CD14-positive monocyte (primary cell): ENCODE data around the gene S100A5. TPM values are rescaled to one million over a fixed set of nuclear protein-coding genes. Genes with fewer than 3 reads are reported as not detected.

ENCODE experiments used
- DNase-seq, 3 donors: peaks; one replicate each; pipeline ENCODE4 v3.0.0-alpha.2; 2011 to 2022
- H2AFZ ChIP-seq: 2 replicates; pipeline ENCODE4 v1.6.0; 2012; ENCODE audit warnings: mild to moderate bottlenecking, low read depth, low read length, inconsistent platforms; ENCODE audit not compliant: insufficient read depth, poor library complexity, severe bottlenecking
- H3K27ac ChIP-seq, 2 donors: 1 replicate in 1 of 2; 2 replicates in 1 of 2; pipeline ENCODE4 v1.5.1; 2012 to 2013; ENCODE audit warnings: low read length in 2 of 2, control low read depth in 1 of 2, inconsistent platforms in 1 of 2, low read depth in 1 of 2, mild to moderate bottlenecking in 1 of 2
- H3K27me3 ChIP-seq, 2 donors: one replicate each; pipeline versions ENCODE4 v1.6.0 to v1.6.1; 2011 to 2013; ENCODE audit warnings: low read length in 2 of 2; ENCODE audit not compliant: control insufficient read depth in 2 of 2, insufficient read depth in 2 of 2
- H3K36me3 ChIP-seq, 2 donors: replicated peaks in 1 of 2; 1 replicate in 1 of 2; 2 replicates in 1 of 2; pipeline versions ENCODE4 v1.5.1 to v1.6.1; 2012 to 2013; ENCODE audit warnings: low read length in 2 of 2, control low read depth in 1 of 2, inconsistent platforms in 1 of 2, mild to moderate bottlenecking in 1 of 2; ENCODE audit not compliant: insufficient read depth in 2 of 2, control insufficient read depth in 1 of 2
- H3K4me1 ChIP-seq, 2 donors: 1 replicate in 1 of 2; 2 replicates in 1 of 2; pipeline versions ENCODE4 v1.5.1 to v1.6.1; 2012 to 2013; ENCODE audit warnings: low read length in 2 of 2, control low read depth in 1 of 2, inconsistent platforms in 1 of 2, mild to moderate bottlenecking in 1 of 2, moderate library complexity in 1 of 2; ENCODE audit not compliant: insufficient read depth in 2 of 2, control insufficient read depth in 1 of 2
- H3K4me2 ChIP-seq: replicated peaks from 2 replicates; pipeline ENCODE3; 2012; ENCODE audit warnings: low read length, moderate library complexity, mild to moderate bottlenecking; ENCODE audit not compliant: poor library complexity, severe bottlenecking; ENCODE audit errors: extremely low read depth
- H3K4me3 ChIP-seq, 3 experiments: fragments of 200-600 bp in 1 of 3; sonication (generic) in 1 of 3; replicated peaks in 1 of 3; 1 replicate in 2 of 3; 2 replicates in 1 of 3; pipeline ENCODE4 v1.5.1; 2011 to 2013; ENCODE audit warnings: low read length in 3 of 3, mild to moderate bottlenecking in 3 of 3, control low read depth in 2 of 3, low read depth in 2 of 3, inconsistent platforms in 1 of 3, moderate library complexity in 1 of 3
- H3K79me2 ChIP-seq: 2 replicates; pipeline ENCODE4 v1.6.0; 2012; ENCODE audit warnings: mild to moderate bottlenecking, control low read depth, inconsistent platforms, low read length, moderate library complexity; ENCODE audit not compliant: insufficient read depth
- H3K9ac ChIP-seq: 2 replicates; pipeline ENCODE4 v1.6.0; 2017; ENCODE audit warnings: low read length, mild to moderate bottlenecking; ENCODE audit not compliant: insufficient read depth, poor library complexity, severe bottlenecking
- H3K9me3 ChIP-seq, 2 donors: replicated peaks in 1 of 2; 1 replicate in 1 of 2; 2 replicates in 1 of 2; pipeline versions ENCODE4 v1.5.1 to v1.6.1; 2012 to 2013; ENCODE audit warnings: low read length in 2 of 2, control low read depth in 1 of 2; ENCODE audit not compliant: control insufficient read depth in 1 of 2, insufficient read depth in 1 of 2
- H4K20me1 ChIP-seq: 2 replicates; pipeline ENCODE4 v1.6.0; 2012; ENCODE audit warnings: mild to moderate bottlenecking, low read length, control low read depth, moderate library complexity; ENCODE audit not compliant: insufficient read depth
- H3K27ac Mint-ChIP-seq, 7 donors: one replicate each; pipeline ENCODE4 v1.8.0; 2020; ENCODE audit warnings: mild to moderate bottlenecking in 7 of 7, mixed read lengths in 7 of 7, moderate library complexity in 6 of 7, inconsistent platforms in 2 of 7
- H3K27me3 Mint-ChIP-seq, 3 donors: one replicate each; pipeline ENCODE4 v1.8.0; 2021 to 2022; ENCODE audit warnings: low read depth in 3 of 3, mild to moderate bottlenecking in 3 of 3, mixed read lengths in 3 of 3, moderate library complexity in 3 of 3, inconsistent platforms in 1 of 3
- H3K36me3 Mint-ChIP-seq, 2 donors: one replicate each; pipeline ENCODE4 v1.8.0; 2020; ENCODE audit warnings: mixed read lengths in 2 of 2, inconsistent platforms in 1 of 2, mild to moderate bottlenecking in 1 of 2
- H3K4me1 Mint-ChIP-seq: one replicate; pipeline ENCODE4 v1.8.0; 2020; ENCODE audit warnings: mild to moderate bottlenecking, mixed read lengths
- H3K4me3 Mint-ChIP-seq, 2 donors: one replicate each; pipeline ENCODE4 v1.8.0; 2020; ENCODE audit warnings: mild to moderate bottlenecking in 2 of 2, mixed read lengths in 2 of 2, moderate library complexity in 1 of 2
- H3K9me3 Mint-ChIP-seq, 7 donors: one replicate each; pipeline ENCODE4 v1.8.0; 2020 to 2022; ENCODE audit warnings: mixed read lengths in 7 of 7, mild to moderate bottlenecking in 6 of 7, moderate library complexity in 6 of 7, inconsistent platforms in 2 of 7
- CTCF ChIP-seq: fragments of 200-600 bp; IDR thresholded peaks from one replicate; pipeline ENCODE4 v1.8.0; 2022; ENCODE audit warnings: antibody characterized with exemption, mild to moderate bottlenecking
- WGBS: methylation state at CpG from one replicate; pipeline ENCODE4 v1.1.5; 2013; ENCODE audit warnings: missing lambda C conversion rate; ENCODE audit not compliant: insufficient coverage; 5-methylcytosine and 5-hydroxymethylcytosine counted together
- intact Hi-C, 2 donors: fragments of 100-400 bp; cut with micrococcal nuclease; formaldehyde crosslinking; loops; one replicate each; pipeline versions ENCODE4 v1.15.0 to v1.15.1; 2023
- polyA plus RNA-seq, 3 donors: library from polyadenylated mRNA; depleted of rRNA in 1 of 3; unstranded in 2 of 3; stranded (reverse) in 1 of 3; fragments of 300-500 nt in 2 of 3; fragments of >200 nt in 1 of 3; fragmentation: Illumina TruSeq in 2 of 3; gene quantifications; 1 replicate in 2 of 3; 2 replicates in 1 of 3; pipeline ENCODE4 v1.2.3, GENCODE V29; 2012 to 2021

The S100A5 gene
- polyA plus RNA-seq, 3 donors, result 1.4 to 2.1 TPM; not detected in 1

GRCh38 chr1:153536012-153536670 is 4.6 kb downstream of the S100A5 start:
- Histone ChIP-seq H3K9me3 (no peaks in the 10 kb centered on the region), H3K27me3 (no peaks in the 10 kb centered on the region), H3K27ac (peak overlapping the region; percentile 96 to 98), H4K20me1 (peaks cover 30% of the 10 kb centered on the region), H3K4me3 (peak overlapping the region; percentile 70 to 91 (median 84)), H3K4me2 (peak overlapping the region; percentile 98), H3K36me3 (peaks cover 6% of the 10 kb centered on the region in 2 donors), H3K4me1 (peaks cover 71 to 84% of the 10 kb centered on the region in 2 donors), H3K9ac (peak overlapping the region; percentile 93), H2AFZ (peak overlapping the region; percentile 40), H3K79me2 (peaks cover 47% of the 10 kb centered on the region)
- Mint-ChIP-seq H3K4me3 (peak overlapping the region; percentile 93), H3K4me1 (peaks cover 82% of the 10 kb centered on the region), H3K9me3 (peaks cover 0 to 1% (median 0%) of the 10 kb centered on the region in 7 donors), H3K27ac (peak overlapping the region; percentile 95 to 99 (median 97)), H3K27me3 (peaks cover 0 to 3% (median 0%) of the 10 kb centered on the region in 3 donors), H3K36me3 (peaks cover 26 to 35% of the 10 kb centered on the region in 2 donors)
- TF ChIP-seq CTCF, result no peak
- DNase-seq, result peak; percentile 90 to 94 (median 90)
- intact Hi-C loops, result no loop called here
- WGBS, result under 1% methylated on average over 30 of the region's 38 CpGs

- Histone ChIP-seq H3K4me2 (peak within 1 kb of the TSS; percentile 98), H3K9me3 (no peaks in the 10 kb centered on the region), H3K79me2 (peaks cover 47% of the 10 kb centered on the region), H4K20me1 (peaks cover 30% of the 10 kb centered on the region), H3K27me3 (no peaks in the 10 kb centered on the region), H3K36me3 (peaks cover 6 to 10% of the 10 kb centered on the region in 2 donors), H3K9ac (peak within 1 kb of the TSS; percentile 93), H2AFZ (peak within 1 kb of the TSS; percentile 40), H3K27ac (peak within 1 kb of the TSS; percentile 96 to 98), H3K4me1 (peaks cover 64 to 77% of the 10 kb centered on the region in 2 donors), H3K4me3 (peak within 1 kb of the TSS; percentile 70 to 91 (median 84))
- Mint-ChIP-seq H3K27me3 (peaks cover 0 to 2% (median 0%) of the 10 kb centered on the region in 3 donors), H3K27ac (peak within 1 kb of the TSS; percentile 96 to 99 (median 97)), H3K4me3 (peak within 1 kb of the TSS; percentile 93 to 97), H3K36me3 (peaks cover 28 to 41% of the 10 kb centered on the region in 2 donors), H3K4me1 (peaks cover 75% of the 10 kb centered on the region), H3K9me3 (peaks cover 0 to 1% (median 0%) of the 10 kb centered on the region in 7 donors)
- peak; percentile 63 to 66 (median 66) for DNase-seq
- TF ChIP-seq CTCF, result no peak
- intact Hi-C loops, result no loop called here
- 0% methylated on average over 15 of the region's 18 CpGs for WGBS
Observed at GRCh38 chr1:153535242-153536011, 5.3 kb downstream of the S100A5 start, which contains the start of gene S100A6. Gene S100A6 (minus strand): TSS chr1:153535991. CDS start chr1:153535339, 652 bp downstream.
